Dedifferentiated amniotic fluid mesenchymal stem cell (primary cell): ENCODE data around the gene KCTD19.

ENCODE experiments used
- DNase-seq: peaks from one replicate; pipeline ENCODE4 v3.0.0-alpha.2; 2016; ENCODE audit errors: extremely low spot score

KCTD19 gene

DNA sequence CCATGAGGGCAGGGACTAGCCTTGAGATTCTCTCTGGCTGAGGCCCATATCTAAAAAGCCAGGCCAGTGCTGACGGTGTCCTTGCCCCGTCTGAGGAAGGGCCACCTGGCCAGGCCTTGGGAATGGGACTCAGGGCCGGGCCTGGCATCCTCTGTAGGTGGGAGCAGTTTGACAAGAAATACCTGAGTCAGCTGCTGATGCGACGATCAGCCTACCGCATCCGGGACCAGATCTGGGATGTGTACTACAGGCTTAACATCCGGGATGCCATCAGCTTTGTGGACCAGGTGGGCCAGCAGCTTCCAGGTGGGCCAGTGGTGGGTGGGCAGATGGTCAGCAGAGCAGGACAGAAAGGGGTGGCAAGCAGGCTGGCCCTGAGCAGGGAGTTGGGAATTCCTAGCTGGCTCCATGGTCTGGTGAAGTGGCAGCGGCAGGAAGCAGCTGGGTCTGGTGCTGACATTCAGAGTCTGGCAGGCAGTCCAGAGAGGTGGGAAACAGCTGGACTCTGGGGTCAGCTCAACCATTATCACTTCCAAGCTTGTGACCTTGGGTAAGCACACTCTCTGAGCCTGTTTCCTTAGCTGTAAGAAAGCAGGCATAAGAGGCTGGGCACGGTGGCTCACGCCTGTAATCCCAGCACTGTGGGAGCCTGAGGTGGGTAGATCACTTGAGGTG lies 68.2 kb downstream of the KCTD19 start:
- no peak for DNase-seq

DNA sequence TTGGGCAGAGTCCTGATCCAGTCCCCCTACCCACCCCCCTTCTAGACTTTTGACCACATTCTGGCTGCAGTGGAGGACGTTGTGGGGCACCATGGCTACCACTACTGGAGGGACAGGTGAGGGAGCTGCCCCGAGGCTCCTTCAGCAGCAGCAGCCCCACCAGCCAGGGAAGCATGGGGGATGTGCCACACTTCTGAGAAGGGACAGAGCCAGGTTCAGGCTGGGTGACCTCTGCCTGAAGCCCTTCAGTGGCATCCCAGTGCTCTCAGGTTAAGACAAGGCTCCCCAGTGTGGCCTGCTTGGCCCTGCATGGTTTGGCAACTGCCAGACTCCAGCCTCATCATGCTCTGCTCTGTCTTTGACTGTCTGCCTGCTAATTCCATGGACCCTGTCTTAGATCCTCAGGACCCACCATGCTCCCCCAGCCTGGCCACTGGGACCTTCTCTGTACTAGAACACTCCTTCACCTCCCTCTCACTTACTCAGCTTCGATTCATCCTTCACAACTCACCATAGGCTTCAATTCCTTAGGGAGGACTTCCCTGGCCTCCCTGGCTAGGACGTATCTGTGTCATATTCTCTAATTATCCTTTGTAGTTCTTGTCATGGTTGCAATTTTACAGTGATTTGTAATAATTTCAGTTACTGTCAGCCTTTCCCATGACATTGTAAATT lies 68.9 kb downstream of the KCTD19 start:
- DNase-seq, result no peak

DNA sequence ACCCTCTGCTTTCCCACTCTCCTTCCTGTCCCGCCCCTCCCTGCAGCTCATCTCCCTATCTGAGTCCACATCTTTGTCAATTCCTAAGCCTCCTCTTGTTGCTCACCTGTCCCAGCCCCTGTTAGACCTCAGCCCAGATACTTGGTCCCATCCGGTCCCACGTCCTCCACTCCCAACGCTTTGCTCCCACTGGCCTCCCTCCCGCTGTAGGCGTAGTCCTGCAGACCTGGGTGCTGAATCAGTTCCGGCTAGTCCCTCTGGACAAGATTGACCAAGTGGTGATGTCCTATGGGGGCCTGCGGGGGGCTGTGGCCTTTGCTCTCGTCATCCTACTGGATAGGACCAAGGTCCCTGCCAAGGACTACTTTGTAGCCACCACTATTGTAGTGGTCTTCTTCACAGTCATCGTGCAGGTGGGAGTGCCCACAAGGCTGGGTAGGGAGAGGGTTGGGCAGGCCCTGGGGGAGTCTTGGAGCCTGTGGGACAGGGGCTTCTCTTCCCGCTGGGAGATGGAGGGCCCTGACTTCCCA lies 69.8 kb downstream of the KCTD19 start:
- no peak for DNase-seq

DNA sequence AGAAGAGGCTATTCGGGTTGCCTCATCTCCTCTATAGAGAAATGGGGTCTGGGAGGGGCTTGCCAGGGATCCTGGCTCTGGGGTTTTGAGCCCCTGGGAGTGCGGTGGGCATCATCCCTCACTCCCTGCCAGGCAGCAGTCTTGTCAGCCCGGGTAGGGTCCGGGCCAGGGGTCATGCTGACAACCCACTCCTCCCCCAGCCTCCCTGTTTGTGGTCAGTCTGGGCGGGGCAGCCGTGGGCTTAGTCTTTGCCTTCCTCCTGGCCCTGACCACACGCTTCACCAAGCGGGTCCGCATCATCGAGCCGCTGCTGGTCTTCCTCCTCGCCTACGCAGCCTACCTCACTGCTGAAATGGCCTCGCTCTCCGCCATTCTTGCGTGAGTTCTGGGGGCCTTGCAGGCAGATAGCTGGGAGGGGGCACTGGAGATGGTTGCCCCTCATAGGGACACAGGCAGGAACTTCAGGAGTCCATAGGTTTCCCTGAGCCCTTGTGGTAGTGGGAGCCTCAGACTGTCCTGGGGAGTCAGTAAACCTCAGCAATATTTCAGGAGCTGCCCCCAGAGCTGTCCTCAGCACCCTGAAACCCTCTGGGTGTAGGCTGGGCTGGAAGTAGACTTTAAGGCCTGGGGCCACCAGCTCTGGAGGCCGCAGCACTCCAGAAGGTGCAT lies 70.9 kb downstream of the KCTD19 start:
- no peak for DNase-seq

DNA sequence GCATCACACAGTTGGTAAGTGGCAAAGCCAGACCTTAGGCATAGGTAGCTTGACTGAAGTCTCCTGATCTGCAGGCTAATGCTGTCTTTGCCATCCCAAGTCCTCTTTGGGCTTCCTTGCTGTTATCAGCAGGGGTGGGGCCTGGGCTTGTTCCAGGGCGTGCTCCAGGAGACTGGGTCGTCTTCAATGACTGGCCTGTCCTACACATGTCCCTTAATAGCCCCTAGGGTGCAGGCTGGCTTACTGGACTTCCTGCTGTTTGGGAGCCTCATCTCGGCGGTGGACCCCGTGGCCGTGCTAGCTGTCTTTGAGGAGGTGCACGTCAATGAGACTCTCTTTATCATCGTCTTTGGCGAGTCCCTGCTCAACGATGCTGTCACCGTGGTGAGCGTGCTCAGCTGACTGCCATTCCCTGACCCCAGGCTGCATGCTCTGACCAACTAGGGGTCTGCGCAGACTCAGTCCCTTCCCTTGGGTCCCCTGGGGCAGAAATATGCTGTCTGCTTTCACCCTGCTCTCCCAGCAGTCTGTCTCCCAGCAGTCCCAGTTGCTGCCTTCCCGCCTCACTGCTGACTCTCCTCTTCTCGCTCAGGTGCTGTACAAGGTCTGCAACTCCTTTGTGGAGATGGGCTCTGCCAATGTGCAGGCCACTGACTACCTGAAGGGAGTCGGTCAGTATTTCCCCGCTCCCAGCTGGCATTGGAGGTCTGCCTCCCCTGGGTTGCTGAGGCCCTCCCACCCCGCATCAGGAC lies 71.6 kb downstream of the KCTD19 start:
- no peak for DNase-seq

DNA sequence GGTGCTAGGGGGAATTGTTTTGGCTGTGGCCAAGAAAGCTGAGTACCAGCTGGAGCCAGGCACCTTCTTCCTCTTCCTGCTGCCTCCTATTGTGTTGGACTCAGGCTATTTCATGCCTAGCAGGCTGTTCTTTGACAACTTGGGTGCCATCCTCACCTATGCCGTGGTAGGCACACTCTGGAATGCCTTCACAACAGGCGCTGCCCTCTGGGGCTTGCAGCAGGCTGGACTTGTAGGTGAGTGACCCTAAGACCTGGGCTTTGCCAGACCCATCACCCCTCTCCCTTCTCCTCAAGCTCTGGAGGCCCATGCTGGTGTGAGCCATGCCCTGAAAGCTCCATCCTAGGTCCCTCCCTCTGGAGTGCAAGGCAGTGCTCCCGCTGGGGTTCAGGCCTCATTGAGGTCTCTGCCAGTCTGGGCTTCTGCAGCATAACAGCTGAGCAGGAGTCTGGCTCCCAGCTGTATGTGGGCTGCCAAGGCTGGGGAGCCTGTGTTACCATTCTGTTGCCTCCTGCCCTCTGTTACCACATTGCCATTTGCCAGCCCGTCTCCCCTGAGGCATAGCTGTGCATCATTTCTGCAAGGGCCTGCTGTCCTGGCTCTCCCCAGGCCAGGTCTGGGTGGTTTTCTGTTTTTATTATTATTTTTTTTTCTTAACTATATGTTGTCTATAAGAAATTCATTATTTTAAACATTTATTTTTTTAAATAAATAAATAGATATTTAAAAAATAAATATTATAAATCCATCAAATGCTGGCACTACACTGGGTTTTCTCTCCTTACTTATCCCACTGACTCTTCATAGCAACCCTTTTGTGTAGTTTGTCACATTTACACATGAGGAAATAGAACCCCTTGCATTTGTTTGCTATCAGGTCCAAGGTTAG lies 73.7 kb downstream of the KCTD19 start:
- DNase-seq, result no peak

DNA sequence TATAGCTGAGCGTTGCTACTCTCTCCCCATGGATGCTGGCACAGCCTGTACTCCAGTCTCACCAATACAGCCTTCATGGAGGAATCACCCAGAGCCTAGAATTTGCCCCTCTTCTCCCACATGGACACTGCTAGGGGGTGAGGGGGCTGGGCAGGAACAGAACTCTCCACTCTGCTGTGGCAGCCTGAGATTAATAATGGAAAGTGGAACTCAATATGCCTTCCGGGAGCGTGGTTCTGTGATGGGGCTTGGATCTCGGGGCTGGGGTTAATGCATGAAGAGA lies 76.6 kb downstream of the KCTD19 start:
- DNase-seq, result no peak

DNA sequence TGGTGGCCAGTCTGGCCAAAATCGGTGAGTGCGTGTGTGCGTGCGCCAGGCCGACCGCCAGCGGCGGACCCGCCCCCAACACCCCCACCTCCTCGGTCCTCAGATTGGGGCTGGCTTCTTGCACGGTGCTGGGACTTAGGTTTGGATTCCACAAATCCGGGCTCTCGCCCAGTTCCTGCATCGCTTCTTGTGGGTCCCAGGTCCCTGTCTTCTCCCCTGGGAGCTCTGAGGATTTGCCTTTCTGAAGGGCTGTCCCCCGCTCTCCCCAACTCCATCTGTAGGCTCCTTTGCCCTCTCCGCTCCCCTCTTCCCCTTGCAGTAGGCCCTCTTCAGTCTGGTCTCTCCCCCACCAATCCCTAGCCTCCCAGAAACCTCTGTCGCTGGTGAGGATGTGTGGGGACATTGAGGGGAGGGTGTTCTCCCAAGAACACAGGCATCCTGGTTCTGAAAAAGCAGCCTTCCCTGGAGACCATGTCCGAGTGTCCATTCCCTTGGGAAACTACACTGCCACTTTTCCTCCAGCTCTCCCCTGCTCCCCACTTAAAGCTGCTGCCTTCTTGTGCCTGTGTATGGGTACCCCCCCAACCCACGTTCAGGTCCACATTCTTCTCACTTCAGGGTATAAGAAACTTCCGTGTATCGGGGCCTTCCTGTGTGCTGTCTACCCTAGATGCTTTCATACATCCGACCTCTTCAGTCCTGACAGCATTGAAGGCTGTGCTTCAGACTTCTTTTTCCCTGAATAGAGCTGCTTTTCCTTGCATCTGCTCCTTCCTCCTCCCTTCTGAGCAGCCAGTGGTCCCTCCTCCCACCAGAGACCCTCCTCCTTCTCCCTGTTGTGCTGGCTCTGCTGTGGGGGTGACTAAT lies 77.1 kb downstream of the KCTD19 start:
- no peak for DNase-seq

DNA sequence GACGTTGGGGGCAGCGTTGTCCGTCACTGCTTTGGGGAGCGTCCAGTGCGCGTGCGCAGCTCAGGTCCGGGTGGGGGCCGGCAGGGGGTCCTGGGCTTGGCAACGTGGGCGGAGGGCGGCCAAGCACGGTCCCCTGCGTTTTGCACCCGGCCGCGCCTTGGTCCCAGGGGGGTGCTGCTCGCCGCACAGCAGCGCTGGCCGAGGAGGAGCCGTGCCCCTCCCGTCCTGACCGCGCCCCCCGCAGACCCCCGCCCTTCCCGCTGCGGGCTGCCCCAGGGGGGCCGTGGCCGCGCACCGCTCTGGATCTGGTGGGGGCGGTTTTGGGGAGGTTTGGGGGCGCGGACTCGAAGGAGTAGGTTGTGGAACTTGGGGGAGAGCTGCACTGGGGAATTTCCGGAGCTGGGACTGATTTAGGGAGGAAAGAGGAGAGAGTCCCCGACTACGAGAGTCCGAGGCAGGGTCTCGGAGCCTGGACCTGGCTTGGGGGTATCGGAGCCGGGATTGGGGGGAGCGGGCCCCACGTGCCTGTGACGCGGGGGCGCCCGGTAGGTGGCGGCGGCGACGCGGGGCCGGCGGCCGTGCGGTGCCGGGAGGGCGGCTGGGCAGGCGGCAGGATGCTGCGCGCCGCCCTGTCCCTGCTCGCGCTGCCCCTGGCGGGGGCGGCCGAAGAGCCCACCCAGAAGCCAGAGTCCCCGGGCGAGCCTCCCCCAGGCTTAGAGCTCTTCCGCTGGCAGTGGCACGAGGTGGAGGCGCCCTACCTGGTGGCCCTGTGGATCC lies 78.0 kb downstream of the KCTD19 start, which contains the start of gene SLC9A5:
SLC9A5 (plus strand) TSS at position 579 of the 777 bp plus-strand sequence; CDS start at position 615, 36 bp downstream.
- DNase-seq, result no peak

DNA sequence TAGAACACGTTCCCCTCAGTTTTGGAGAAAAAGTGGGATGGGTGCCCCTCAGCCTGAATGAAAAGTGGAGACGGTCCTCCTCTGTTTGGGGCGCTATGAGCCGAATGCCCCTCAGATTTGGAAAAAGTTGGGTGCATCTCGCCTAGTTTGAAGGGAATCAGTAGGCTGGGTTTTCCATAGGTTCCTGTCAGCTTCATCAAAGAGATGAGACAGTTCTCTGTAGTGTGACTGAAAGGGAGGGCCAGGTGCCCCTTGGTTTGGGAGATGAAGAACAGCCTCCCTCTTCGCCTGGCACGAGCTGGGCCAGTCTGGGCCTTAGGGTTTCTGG lies 78.5 kb downstream of the KCTD19 start:
- DNase-seq, result no peak

DNA sequence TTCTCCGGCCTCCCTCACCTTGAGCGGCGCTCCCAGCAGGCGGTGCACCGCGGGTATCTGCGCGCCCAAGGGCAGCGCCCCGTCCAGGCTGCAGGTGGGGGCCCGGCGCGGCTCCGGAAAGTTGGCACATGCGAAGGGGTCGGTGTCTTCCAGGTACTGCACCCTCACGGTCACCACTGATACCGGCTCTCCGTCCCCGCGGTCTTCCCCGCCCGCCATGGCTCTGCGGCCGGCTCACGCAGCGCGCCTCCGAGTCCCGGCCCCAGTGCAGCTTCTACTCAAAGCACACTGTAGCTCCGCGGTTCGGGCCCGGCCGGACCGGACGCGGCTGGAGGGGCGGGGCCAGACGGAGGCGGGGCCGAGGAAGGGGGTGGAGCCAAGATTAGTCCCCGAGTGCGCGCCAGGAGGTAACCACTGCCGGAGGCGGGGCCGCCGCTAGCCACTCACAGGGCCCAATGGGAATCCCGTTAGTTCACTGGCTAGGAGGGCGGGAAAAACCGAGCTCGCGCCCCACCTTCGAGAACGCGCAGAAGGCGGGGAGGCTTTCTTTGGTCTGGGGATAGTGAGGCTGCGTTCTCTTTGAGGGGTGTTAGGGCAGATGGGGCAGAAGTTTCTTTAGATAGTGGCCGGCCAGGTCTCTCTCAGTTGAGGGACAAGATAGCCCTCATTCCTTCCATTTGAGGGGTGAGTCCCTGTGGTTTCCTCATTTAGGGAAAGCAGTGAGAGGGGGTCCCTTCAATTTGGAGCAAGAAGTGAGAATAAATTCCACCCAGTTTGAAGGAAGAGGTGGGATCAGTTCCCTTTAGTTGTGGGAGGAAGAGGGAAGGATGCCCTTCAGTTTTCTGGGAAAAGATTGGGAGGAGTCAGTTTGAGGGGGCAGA lies 79.1 kb downstream of the KCTD19 start, which contains the start of gene FHOD1:
FHOD1 (minus strand) TSS at position 290 of the 881 bp plus-strand sequence; CDS start at position 219, 71 bp downstream.
- DNase-seq, result peak; percentile 94

DNA sequence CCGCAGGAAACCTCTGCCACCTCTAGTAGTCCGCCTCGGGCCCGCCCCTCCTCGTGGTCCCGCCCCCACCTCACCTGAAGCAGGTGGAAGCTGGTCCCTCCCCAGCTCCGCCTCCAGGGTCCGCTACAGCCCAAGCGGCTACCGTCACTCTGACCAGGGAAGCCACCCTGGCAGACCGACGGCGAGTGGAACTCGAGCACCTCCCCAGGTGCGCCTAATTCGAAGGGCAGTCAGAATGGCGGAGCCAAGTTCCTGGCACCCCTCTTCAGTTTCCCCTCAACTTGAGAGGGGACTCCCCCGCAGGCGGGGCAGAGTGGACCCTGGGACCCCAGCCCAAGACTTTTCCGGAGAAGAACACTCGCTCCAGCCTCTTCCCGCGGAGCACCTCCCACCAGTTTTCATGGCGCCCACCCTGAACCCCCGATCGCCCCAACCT lies 79.8 kb downstream of the KCTD19 start:
- DNase-seq, result no peak

DNA sequence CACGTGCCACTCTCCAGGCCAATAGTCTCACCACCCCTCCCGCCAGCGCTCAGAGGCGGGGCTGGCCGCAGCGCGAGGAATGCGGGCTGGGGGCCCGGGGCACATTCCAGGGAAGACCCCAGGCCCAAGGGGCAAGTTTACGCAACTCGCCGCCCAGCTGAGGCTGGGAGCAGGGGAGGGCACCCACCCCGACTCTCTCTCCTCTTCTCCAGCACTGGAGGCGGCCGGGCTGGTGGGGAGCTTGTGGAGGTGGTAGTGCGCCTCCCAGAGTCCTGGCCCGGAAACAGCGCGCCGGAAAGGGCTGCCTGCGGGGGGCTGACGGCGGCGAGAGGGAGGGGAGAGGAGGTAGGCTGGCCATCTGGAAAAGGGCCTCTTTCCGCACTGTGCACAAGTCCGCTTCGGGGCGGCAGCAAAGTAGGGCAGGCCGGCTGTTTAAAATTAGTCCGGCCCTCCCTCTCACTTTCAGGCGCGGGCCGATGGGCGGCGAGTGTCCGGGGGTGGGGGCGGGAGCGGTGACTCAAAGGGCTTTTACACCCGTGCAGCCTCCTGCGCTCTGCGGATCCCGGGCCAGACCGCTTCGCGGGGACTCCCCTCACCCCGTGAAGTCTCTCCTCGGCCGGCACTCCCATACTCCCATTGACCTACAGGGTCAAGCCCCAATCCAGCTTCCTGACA lies 80.3 kb downstream of the KCTD19 start:
- DNase-seq, result peak; percentile 72

DNA sequence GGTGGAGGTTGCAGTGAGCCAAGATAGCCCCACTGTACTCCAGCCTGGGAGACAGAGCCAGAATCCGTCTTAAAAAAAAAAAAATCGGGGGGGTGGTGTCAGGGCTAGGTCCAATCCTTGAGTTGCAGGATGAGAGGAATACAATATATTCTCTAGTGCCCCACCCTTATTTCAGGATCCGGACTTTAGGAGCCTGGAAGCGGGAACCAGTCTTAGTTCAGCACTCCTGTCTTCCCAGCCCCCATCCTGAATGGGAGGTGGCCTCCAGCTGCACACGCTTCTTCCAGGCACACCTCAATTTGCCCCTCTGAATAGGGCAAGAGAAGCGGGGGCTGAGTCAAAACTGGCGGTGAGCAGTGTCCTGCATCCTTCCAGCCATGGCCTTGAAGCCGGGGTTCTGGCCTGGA lies 80.9 kb downstream of the KCTD19 start:
- DNase-seq, result no peak

DNA sequence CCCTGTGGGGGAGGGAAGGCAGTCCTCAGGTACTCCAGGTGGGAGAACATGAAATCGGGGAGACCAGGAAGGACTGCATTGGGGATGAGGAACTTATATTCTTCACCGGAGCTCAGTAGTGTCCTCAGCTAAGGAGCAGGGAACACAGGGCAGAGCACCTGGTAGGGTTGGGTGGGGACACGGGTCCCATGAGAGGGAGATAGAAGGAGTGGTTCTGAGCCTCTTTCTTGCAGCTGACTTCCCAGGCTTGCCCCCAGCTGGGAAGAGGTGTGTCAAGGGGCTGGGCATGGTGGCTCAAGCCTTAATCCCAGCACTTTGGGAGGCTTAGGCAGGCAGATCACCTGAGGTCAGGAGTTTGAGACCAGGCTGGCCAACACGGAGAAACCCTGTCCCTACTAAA lies 81.4 kb downstream of the KCTD19 start:
- no peak for DNase-seq

DNA sequence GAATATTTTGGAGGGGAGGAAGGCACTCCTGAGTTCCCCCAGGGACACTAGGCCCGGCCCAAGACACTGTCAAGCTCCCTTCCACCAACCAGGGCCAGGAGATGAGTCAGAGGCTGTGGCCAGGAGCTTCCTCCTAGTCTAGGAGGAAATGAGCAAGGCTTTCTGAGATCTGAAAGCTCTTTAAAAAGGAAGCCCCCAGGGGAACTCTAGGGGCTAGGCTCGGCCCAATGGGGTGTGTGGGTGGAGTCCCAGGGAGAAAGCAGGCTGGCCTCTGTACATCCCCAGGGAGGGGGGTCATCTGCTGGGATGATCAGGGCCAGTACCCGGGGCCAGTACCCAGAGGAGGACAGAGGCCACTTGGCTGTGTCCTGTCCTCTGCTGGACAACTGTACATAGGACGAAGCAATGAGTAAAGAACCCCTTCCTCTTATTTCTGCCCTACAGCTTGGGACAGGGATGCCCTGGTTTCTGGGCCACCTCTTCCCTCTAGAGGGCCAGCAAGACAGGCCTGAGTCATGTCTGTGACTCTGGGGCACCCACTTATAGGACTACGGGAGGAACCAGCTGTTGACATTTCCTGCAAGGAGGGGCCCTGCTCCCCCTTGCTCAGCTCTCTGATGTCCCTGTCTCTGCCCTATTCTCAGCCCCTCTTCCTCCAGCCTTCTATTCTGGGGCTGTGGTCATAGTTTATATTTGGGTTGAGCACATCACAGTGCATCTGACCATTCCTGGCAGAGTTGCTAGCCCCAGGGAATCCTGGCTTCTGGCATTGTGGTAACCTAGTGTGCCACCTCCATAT lies 82.0 kb downstream of the KCTD19 start:
- DNase-seq, result peak; percentile 67

DNA sequence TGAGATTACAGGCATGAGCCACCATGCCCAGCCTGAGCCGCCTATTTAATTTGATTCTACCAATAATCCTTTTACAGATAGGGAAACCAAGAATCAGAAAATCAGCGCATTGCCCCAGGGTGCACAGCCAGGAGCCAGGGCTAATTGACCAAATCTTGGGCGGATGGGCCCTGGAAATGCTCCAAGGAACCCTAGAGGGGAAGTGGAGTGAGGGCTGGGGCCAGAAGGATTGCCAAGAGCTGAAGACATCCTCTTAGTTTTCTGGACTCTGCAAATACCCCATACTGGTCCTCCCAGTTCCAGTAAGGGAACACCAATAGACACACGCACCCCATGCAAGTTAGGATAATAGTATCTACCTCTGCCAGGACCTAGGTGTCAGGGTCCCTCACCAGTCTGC lies 83.1 kb downstream of the KCTD19 start:
- DNase-seq, result no peak
